Right lobe of liver (tissue), 4 donors: Measurements from ENCODE around the gene CD4.

ENCODE experiments used
- POLR2A ChIP-seq: fragments of 450-650 bp; IDR thresholded peaks from one replicate; pipeline ENCODE4 v1.6.1; 2017; ENCODE audit warnings: antibody characterized with exemption, mild to moderate bottlenecking
- TF ChIP-seq, protein P1 (sequence below), 4 donors: fragments of 200-600 bp in 3 of 4; fragments of 450-650 bp in 1 of 4; IDR thresholded peaks; one replicate each; pipeline versions ENCODE4 v1.5.1 to v1.8.0; 2016 to 2022; ENCODE audit warnings: antibody characterized with exemption in 4 of 4, mild to moderate bottlenecking in 2 of 4
- donor health status: DM: no; HTN: no; CAD: no.
- donor health status: DM: no; HTN: no; CAD: no.
- donor health status: DM: no; HTN: yes; CAD: no.

DNA sequence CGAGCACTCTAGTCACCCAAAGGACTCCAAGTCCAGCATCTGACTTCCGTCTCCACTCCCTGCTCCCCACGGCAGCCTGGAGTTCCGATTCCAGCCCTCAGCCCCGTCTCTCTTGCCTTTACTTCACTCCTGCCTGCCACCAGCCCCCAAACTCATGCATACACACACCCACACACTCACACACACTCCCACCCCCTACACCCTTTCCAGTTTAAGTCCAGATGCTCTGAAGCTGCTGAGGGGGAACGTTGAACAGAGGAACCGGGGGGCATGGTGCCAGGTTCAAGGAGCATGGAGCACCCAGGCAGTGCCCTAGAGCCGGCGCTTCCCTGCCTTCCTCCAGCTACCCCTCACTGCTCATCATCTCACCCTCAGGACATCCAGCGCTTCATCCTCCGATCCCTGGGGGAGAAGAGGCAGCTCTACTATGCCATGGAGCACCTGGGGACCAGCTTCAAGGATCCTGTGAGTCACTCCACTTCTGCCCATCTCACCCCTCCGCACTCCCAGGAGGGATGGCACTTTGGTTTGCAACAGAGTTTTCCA lies 42.2 kb downstream of the CD4 start:
- TF ChIP-seq, protein P1, sequence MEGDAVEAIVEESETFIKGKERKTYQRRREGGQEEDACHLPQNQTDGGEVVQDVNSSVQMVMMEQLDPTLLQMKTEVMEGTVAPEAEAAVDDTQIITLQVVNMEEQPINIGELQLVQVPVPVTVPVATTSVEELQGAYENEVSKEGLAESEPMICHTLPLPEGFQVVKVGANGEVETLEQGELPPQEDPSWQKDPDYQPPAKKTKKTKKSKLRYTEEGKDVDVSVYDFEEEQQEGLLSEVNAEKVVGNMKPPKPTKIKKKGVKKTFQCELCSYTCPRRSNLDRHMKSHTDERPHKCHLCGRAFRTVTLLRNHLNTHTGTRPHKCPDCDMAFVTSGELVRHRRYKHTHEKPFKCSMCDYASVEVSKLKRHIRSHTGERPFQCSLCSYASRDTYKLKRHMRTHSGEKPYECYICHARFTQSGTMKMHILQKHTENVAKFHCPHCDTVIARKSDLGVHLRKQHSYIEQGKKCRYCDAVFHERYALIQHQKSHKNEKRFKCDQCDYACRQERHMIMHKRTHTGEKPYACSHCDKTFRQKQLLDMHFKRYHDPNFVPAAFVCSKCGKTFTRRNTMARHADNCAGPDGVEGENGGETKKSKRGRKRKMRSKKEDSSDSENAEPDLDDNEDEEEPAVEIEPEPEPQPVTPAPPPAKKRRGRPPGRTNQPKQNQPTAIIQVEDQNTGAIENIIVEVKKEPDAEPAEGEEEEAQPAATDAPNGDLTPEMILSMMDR (IDR thresholded peaks at IDR 0.05), result no peak
- no peak for TF ChIP-seq POLR2A
